Prostate gland (tissue), 2 donors: Measurements from ENCODE around the gene PSMA2. TPM values are rescaled to one million over a fixed set of nuclear protein-coding genes. Genes with fewer than 3 reads are reported as not detected.

Experiments used
- DNase-seq: peaks from one replicate; pipeline ENCODE4 v3.0.0-alpha.2; 2019; ENCODE audit warnings: low spot score
- H3K27ac ChIP-seq, 2 donors: fragments of 200-600 bp; sonication (generic); 2 replicates each; pipeline ENCODE4 v1.5.1; 2017 to 2019
- H3K27me3 ChIP-seq: fragments of 200-600 bp; sonication (generic); replicated peaks from 2 replicates; pipeline ENCODE4 v1.5.1; 2019; ENCODE audit not compliant: insufficient read depth
- H3K36me3 ChIP-seq, 2 donors: fragments of 200-600 bp; sonication (generic); 1 replicate in 1 of 2; 2 replicates in 1 of 2; pipeline versions ENCODE4 v1.5.1 to v1.8.1; 2017 to 2019
- H3K4me1 ChIP-seq: fragments of 200-600 bp; sonication (generic); replicated peaks from 2 replicates; pipeline ENCODE4 v1.5.1; 2019
- H3K4me3 ChIP-seq, 2 donors: fragments of 200-600 bp; sonication (generic); 2 replicates each; pipeline ENCODE4 v1.5.1; 2017 to 2019
- H3K9me3 ChIP-seq: fragments of 200-600 bp; sonication (generic); 2 replicates; pipeline ENCODE4 v1.5.1; 2017
- POLR2A ChIP-seq: fragments of 450-650 bp; IDR thresholded peaks from one replicate; pipeline ENCODE4 v1.6.1; 2016; ENCODE audit warnings: antibody characterized with exemption, mild to moderate bottlenecking
- POLR2AphosphoS5 ChIP-seq: sonication (generic); formaldehyde crosslinking; IDR thresholded peaks from one replicate; pipeline ENCODE4 v1.6.1; 2017; ENCODE audit warnings: antibody characterized with exemption
- WGBS: methylation state at CpG from one replicate; pipeline ENCODE4 v1.1.5; 2018; 5-methylcytosine and 5-hydroxymethylcytosine counted together
- intact Hi-C: fragments of 100-400 bp; cut with DNase I; formaldehyde crosslinking; loops from one replicate; pipeline ENCODE4 v1.14.2; 2022
- total RNA-seq, 2 donors: library from RNA; depleted of rRNA; stranded (reverse); fragments of >200 nt; gene quantifications; one replicate each; pipeline ENCODE4 v1.1.0, GENCODE V29; 2016
- TF ChIP-seq, protein P1 (sequence below), 4 experiments: fragments of 200-600 bp in 2 of 4; fragments of 450-650 bp in 2 of 4; sonication (generic) in 2 of 4; IDR thresholded peaks; 1 replicate in 3 of 4; 2 replicates in 1 of 4; pipeline ENCODE4 v1.5.1; 2016 to 2019; ENCODE audit warnings: antibody characterized with exemption in 4 of 4, mild to moderate bottlenecking in 2 of 4, moderate library complexity in 2 of 4

Gene PSMA2
- total RNA-seq, 2 donors from 2014 or later: 56.2 to 79.1 TPM

- H3K36me3 ChIP-seq: peaks cover 0 to 2% of the 10 kb centered on the region in 2 donors
- no peak overlapping the region for H3K27ac ChIP-seq
- H3K4me3 ChIP-seq: no peak overlapping the region
- TF ChIP-seq, protein P1, sequence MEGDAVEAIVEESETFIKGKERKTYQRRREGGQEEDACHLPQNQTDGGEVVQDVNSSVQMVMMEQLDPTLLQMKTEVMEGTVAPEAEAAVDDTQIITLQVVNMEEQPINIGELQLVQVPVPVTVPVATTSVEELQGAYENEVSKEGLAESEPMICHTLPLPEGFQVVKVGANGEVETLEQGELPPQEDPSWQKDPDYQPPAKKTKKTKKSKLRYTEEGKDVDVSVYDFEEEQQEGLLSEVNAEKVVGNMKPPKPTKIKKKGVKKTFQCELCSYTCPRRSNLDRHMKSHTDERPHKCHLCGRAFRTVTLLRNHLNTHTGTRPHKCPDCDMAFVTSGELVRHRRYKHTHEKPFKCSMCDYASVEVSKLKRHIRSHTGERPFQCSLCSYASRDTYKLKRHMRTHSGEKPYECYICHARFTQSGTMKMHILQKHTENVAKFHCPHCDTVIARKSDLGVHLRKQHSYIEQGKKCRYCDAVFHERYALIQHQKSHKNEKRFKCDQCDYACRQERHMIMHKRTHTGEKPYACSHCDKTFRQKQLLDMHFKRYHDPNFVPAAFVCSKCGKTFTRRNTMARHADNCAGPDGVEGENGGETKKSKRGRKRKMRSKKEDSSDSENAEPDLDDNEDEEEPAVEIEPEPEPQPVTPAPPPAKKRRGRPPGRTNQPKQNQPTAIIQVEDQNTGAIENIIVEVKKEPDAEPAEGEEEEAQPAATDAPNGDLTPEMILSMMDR (IDR thresholded peaks at IDR 0.05): no peak
- TF ChIP-seq POLR2A (no peak), POLR2AphosphoS5 (no peak)
- H3K9me3 ChIP-seq: no peaks in the 10 kb centered on the region
- no peaks in the 10 kb centered on the region for H3K4me1 ChIP-seq
- DNase-seq: no peak
- intact Hi-C loops: no loop called here
- no peaks in the 10 kb centered on the region for H3K27me3 ChIP-seq
- WGBS: 91% methylated on average over 3 of the region's 3 CpGs
These were observed 9.8 kb downstream of the PSMA2 start for GRCh38 chr7:42922017-42922753.

- H3K4me3 ChIP-seq: no peak overlapping the region
- H3K36me3 ChIP-seq: no peaks in the 10 kb centered on the region
- 10% methylated on average over 1 of the region's 1 CpG for WGBS
- no peaks in the 10 kb centered on the region for H3K9me3 ChIP-seq
- DNase-seq: no peak
- no peaks in the 10 kb centered on the region for H3K27me3 ChIP-seq
- H3K27ac ChIP-seq: no peak overlapping the region
- no peaks in the 10 kb centered on the region for H3K4me1 ChIP-seq
- TF ChIP-seq POLR2A: no peak
- TF ChIP-seq, protein P1 (IDR thresholded peaks at IDR 0.05): no peak
- TF ChIP-seq POLR2AphosphoS5: no peak
- intact Hi-C loops: no loop called here
These were observed 16.6 kb downstream of the PSMA2 start for GRCh38 chr7:42915356-42915755.

DNA sequence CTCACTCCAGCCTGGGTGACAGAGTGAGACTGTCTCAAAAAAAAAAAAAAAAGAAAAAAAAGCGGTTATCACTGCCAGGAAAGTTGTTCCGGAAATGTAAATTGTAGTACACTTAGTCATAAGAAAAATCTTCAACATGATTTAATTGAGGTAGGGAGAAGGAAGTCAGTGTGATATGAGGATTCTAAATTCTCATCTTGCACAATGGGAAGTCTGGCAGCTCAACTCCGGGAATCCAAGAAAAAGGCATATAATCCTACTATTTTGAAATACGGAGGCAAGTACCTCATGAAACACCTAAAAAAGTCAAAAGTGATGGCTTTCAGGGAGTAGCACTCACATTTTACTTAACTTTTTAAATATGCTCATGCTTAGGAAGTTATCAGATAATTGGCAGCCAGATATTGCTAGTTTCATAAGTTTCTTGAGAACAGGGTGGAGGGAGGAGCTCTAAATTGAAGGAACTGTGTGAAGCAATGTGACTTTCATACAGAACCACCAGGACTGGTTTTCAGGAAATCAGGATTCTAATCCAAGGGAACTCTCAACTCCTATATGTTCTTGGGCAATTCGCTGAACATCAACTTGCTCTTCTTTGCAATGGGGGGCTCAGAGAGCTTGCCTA is 17.4 kb downstream of the PSMA2 start:
- H3K27ac ChIP-seq: no peak overlapping the region
- TF ChIP-seq POLR2A: no peak
- TF ChIP-seq, protein P1 (IDR thresholded peaks at IDR 0.05): no peak
- no peak for TF ChIP-seq POLR2AphosphoS5
- no peak for DNase-seq
- no peaks in the 10 kb centered on the region for H3K9me3 ChIP-seq
- H3K4me3 ChIP-seq: no peak overlapping the region
- 65% methylated on average over 4 of the region's 5 CpGs for WGBS
- intact Hi-C loops: no loop called here
- H3K27me3 ChIP-seq: no peaks in the 10 kb centered on the region
- H3K36me3 ChIP-seq: no peaks in the 10 kb centered on the region
- no peaks in the 10 kb centered on the region for H3K4me1 ChIP-seq

DNA sequence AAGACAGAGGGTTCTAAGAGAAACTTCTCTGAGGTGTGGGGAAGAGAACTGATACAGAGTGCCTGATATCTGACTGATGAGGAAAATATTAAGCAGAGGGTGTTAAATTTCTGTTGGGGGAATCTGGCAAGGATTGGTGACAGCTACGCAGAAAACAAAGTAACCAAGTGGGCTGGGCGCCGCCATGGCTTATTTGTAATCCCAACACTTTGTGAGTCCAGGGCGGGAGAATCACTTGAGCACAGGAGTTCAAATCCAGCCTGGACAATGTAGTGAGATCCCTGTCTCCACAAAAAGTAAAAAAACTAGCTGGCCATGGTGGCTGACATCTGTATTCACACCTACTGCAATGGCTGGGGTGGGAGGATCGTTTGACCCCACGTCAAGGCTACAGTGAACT is 18.0 kb downstream of the PSMA2 start:
- no peaks in the 10 kb centered on the region for H3K27me3 ChIP-seq
- no peaks in the 10 kb centered on the region for H3K9me3 ChIP-seq
- H3K27ac ChIP-seq: no peak overlapping the region
- TF ChIP-seq POLR2AphosphoS5 (no peak), POLR2A (no peak)
- TF ChIP-seq, protein P1 (IDR thresholded peaks at IDR 0.05): no peak
- 77% methylated on average over 6 of the region's 6 CpGs for WGBS
- H3K4me3 ChIP-seq: no peak overlapping the region
- H3K36me3 ChIP-seq: no peaks in the 10 kb centered on the region
- no peaks in the 10 kb centered on the region for H3K4me1 ChIP-seq
- DNase-seq: no peak
- intact Hi-C loops: no loop called here

DNA sequence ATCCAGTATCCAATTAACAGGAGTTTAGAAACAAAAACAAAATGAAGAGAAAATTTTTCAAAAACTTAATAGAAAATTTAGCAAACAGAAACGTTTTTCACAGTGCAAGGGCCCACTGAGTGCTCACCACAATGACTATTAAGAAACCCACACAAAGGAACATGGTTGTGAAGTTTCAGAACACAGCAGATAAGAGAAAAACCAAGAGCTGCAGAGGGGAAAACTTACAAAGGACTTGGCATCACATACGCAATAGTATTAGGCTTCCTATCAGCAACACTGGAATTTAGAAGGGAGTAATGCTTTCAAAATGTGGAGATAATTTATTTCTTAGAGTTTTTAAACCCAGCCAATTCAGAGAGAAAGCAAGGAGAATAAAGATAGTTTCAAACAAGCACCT is 18.4 kb downstream of the PSMA2 start:
- Histone ChIP-seq H3K27me3 (no peaks in the 10 kb centered on the region), H3K36me3 (no peaks in the 10 kb centered on the region), H3K4me1 (no peaks in the 10 kb centered on the region), H3K27ac (no peak overlapping the region), H3K4me3 (no peak overlapping the region), H3K9me3 (no peaks in the 10 kb centered on the region)
- DNase-seq: no peak
- 67% methylated on average over 2 of the region's 2 CpGs for WGBS
- TF ChIP-seq, protein P1 (IDR thresholded peaks at IDR 0.05): no peak
- TF ChIP-seq POLR2AphosphoS5 (no peak), POLR2A (no peak)
- intact Hi-C loops: no loop called here
